IPS DF 4.7 (cell line): ENCODE measurements around the gene KSR2.

Experiments used
- DNase-seq: peaks from one replicate; pipeline ENCODE4 v3.0.0-alpha.2; 2013; ENCODE audit warnings: low spot score; ENCODE audit errors: extremely low read depth

Gene KSR2

DNA sequence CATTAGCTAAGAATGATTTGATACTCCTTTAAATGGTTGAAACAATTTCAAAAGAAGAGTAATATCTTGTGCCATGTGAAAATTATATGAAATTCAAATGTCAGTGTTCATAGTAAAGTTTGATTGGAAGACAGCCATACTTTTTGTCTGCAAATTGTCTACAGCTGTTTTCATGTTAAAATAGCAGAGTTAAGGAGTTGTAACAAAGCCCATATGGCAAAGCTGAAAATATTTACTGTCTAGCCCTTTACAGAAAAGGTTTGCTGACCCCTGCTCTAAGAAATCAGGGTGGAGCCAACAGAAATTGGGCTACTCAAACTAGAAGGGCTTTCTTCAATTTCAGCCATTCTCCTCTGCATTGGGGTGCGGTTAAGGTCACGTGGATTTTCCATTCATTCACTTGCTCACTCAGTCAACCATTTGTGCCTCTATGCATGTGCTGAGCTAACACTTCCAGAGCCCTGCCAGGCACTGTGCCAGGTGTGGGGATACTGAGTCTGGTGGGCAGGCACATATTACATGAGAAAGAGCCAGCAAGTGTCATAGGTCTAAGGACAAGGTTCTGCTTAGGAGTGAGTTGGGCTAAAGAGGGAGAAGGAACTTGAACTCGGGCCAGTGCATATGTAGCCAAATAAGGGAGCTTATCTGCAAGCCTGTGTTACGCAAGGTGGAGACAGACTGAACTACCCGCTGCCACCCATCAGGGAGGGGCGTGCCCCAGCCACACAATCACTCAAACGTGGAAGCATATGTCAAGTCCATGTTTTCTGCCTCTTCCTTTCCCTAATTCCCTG is 467.5 kb downstream of the KSR2 start:
- no peak for DNase-seq

DNA sequence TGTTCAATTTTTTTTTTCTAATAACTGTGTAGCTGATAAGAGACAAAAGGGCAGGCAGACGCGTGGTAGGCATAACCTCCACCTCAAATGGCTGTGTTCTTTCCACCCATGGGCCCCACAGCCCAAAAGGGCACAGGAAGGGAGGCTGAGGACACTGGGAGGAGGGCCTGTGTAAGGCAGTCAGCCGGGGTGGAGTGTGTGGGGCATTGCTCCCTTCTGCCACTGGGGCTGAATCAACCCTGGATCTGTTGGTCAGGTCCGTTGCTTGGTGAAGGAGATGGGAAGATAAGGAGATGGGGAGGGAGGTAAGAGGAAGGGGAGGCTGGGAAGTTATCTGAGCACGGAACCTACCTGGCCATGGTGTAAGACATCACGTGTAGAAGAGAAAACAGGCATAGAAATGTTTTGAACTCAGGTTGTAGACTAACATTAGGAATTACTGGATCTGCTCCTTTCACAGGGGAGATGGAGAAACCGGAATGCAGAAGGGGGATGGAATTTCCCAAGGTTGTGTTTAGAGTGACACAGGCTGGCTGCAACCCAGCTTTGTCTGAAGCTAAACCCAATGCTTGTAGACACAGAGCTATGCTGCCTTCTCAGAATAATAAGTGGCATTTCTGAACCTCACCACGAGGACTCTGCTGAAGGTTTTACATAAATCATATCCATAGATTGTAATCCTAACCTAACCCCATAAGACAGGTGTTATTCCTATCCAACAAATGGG is 468.9 kb downstream of the KSR2 start:
- no peak for DNase-seq

DNA sequence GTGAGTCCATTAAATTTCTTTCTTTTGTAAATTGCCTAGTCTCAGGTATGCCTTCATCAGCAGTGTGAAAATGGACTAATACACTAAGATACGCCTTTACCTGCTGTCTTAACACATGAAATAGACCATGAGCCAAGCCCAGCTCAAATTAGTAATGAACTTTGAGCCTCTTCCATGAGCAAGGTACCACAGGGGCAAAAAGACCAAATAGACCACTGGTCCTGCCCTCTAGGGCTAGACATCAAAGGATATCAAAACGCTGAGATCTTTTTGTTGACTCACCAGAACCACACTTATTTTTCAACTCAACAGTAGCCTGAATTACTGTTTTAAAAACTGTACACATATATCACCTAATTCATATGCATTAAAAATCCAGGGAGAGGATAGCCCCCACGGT is 469.9 kb downstream of the KSR2 start:
- no peak for DNase-seq

DNA sequence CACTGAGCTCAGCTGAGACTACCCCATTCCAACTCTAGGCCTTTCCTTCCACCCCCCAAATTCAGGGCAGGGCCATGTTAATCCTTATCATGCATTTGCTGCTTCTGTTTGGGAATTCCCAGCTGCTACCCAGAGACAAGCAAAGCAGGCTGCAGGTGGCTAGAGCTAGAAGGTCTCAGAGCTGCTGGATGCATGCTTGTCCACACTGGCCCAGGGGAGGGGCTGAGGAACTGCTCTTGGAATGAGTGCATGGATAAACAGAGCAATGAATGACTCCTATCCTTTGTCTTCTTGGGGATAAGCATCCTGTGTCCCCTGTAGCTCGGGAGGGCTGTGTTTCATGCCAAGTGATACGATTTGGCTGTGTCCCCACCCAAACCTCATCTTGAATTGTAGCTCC is 470.5 kb downstream of the KSR2 start:
- DNase-seq: no peak

DNA sequence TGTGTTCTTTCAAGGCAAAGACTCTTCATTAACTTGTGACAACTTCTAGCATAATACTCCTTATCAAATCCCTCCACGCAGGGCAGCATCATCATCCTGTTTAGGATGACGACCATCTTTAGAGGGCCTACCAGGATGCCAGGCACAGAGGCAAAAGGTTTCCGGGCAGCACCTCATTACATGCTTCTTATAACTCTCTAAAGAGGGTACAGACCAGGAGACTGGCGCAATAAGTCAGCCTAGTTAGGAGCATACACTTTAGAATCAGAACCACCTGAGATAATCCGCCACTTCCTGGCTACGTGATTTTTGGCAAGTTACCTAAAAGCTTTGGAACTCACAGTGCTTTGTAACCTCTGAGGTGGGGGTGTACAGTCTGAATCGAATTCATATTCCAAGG is 471.4 kb downstream of the KSR2 start:
- DNase-seq: no peak

DNA sequence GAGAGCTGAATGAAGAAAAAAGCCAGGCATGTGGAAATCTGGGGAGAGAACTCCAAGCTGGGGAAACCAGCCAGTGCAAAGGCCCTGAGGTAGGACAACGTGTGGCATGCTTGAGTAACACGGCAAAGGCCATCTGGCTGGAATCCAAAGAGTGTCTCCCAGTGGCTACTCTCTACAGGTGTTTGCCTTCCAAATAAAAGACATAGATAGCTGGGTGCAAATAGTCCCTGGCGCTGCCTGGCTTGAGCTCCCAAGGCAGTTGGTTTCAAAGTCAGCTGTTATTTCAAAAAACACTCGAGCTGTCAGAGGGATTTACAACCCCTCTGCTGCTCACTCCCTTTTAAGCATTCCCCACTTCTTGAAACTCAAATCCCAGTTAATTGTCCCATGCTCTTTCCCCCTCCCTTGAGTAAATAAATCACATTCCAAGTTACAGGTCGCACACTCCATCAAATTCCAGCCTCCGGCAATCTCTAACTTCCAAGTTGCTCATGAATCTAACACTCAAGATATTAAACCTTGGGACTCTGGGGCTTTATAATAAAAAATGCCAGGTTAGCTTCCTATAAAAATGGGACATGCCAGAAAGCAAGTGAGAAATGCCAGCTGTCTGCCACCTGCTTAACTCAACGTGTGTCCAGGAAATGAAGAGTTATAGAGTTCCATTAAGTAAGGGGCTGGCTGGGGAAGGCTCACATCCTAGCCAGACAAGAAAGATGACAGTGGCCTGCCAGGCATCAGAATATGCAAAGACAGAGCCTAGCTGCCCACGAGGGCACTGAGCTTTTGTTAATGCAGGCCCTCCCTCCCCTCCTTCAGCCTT is 473.7 kb downstream of the KSR2 start:
- DNase-seq: no peak

DNA sequence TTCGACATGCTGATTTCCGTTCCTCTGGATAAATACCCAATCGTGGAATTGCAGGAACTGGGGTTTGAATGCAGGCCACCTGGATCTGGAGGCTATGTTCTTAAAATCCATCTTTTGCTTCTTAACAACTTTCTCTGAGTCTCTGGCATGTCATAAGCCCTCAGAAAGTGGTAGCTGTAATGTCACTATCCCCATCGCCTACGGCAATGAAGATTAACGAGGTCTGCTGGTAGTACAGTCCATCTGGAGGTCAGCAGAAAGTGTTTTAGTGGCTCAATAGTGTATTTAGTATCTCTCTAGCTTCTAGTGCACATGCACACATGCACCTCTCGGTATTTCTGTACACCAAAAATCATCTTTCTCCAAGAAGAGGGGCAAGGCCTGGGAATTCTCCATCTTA is 477.1 kb downstream of the KSR2 start:
- no peak for DNase-seq

DNA sequence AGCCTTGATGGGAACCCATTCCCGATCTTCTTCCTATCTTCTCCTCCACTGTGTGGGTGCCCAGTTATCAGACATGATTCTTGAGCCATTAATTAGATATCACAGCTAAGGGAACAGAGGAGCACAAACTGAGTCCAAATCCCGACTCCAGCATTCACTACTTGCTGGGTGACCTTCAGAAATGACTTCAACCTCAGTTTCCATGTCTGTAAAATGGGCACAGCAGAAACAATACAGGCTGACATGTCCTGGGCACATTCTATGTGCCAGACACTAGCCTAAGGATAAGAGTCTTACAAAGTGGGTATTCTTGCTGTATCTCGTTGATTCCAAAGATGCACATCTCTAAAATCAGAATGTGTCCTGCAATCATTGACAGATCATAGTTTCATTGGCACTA is 478.7 kb downstream of the KSR2 start:
- DNase-seq: no peak

DNA sequence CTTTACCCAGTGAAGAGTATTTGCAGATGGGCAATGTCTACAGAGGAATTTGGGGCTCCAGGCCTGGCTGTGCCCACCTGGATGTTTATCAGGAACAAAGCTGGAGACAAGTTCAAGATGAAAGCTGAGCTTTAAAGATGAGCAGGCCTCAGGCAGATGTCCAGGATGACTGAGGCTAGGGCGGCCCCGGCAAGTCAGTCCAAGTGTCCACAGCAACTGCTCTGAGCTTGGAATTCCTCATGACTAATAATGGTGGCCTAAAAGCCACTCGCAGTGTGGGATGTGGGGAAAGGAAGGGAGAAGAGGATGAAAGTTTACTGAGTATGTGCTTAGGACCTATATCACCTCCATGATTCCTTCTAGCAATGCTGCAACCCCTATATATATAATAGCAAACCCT is 479.1 kb downstream of the KSR2 start:
- DNase-seq: no peak

DNA sequence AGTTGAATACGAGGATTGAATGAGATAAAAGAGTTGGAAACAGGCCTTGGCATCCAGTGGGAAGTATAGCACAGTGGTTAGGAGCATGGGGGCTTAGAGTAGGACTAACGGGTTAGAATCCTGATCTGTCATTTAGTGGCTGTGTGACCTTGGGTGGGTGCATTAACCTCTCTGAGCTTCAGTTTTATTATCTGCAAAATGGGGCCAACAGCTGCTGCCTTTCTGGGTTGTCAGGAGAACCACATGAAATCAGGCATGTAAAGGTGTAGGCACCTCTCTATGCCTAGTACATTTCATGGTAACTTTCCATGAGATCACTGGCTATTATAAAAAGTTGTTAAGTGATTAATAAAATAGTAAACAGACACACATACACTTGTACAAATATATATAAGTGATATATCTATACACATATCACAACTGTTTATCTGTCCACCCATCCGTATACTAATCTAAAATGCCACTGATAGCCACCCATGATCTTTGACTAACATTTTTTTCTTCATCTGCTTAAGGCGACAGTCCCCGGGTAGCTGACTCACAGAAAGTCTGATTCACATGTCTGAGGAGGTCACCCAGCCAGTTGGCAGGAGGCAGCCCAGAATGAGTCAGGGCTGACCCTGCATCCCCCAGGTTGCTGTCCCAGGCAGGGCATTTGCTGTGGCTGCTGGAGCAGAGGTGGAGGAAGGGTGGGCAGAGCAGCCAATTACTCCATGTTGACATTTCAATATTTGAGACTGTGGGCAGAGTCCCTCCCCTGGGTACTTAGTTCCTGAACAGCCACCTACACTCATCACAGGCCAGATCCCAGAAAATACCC is 481.7 kb downstream of the KSR2 start:
- DNase-seq: no peak

DNA sequence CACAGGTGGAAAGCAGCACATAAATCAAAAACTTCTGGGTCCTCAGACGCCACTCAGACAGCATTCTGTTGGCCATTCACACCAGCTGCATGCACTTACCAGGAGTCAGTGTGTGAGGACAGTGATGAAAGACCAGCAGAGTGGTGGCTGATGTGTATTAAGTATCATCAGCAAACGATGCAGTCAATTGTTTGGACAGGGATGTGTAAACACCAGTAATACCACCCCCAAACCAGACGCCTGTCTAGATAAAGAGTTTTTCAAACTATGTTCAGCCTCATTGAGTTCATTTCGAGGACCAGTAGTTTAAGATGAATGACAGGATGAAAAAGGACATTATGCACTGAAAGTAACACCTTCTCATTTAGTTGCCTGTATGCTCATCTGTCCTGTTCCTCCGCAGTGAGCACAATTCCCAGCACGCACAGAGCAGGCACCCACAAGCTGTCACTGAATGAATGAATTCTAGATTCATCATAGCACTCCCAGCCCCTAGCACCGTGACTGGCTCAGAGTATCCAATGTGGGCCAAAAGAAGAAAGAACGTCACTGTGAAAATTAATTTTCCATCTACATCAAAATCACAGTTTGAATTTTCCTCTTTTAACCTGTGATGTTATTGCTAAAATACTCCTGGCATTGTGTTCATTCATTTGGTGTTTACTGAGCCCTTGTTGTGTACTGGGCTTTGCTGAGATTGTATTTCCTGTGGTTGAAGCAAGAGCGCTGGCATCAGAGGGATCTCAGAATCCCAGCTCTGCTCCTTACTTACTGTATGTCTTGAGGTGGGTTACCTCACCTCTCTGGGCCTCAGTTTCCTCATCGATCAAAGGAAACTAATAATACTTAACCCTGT is 482.6 kb downstream of the KSR2 start:
- DNase-seq: no peak

DNA sequence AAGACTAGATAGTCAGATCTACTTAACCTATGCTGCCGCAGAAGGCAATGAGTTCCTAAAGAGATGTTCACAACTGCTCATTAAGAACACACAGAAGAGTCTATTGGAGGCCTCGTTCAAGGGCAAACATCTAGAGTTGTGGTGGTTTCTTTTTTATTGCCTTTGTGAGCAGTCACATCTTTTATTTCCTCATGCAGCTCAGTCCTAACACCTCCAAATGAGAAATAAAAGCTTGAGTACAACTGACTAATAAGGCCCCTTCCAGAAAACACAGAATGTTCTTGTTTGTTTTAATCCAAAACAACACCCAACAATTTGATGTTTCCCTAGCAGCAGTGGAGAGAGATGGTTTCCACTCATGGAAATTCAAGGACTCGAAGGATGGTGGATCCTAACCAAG is 483.9 kb downstream of the KSR2 start:
- DNase-seq: no peak

DNA sequence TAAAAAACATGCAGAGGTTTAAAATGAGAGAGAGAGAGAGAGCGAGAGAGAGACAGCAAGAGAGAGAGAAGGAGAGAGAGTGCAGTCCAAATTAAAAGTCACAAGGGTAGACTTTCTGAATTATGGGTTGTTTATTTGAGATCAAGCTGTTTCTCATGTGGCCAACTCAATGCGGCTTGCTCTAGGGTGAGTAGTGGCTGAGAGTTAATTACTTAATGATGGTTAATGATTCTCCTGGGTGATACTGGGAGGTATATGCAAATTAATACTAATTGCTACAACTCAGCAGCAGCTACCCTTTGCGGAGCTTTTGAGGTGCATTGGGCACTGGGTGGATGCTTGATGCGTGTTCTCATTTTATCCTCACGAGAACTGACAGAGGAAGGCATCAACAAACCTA is 485.3 kb downstream of the KSR2 start:
- DNase-seq: no peak

DNA sequence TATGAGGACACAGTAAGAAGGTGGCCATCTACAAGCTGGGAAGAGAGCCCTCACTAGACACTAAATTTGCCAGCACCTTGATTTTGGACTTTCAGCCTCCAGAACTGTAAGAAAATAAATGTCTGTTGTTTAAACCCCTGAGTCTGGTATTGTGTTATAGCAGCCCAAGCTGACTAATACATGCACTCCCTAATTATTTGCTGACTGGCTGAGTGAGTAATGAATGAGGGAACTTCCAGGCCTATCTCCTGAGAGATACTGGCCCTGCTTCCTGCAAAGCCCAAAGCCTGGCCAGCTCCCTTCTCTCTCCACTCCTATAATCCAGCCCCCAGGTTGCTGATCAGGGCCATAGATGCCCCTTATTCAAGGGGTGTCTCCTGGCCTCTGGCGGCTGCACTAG is 487.3 kb downstream of the KSR2 start:
- DNase-seq: no peak

DNA sequence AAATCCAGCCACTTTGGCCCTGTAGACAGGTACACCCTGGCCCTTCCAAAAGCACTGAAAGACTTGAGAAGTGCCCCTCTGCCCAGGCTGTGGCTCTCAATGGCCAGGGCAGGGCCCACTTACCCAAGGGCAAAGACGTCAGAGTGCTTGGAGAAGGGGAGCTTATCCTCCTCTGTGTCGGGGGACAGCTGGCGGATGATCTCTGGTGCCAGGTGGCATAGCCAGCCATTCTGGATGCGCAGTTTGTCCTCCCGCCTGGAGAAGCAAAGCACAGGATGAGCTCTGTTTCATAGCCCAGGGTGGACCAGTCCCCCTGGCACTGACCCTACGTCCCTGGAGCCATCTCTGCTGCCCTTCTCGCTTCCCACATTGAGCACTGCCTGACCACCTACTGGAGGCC is 492.4 kb downstream of the KSR2 start:
- no peak for DNase-seq

DNA sequence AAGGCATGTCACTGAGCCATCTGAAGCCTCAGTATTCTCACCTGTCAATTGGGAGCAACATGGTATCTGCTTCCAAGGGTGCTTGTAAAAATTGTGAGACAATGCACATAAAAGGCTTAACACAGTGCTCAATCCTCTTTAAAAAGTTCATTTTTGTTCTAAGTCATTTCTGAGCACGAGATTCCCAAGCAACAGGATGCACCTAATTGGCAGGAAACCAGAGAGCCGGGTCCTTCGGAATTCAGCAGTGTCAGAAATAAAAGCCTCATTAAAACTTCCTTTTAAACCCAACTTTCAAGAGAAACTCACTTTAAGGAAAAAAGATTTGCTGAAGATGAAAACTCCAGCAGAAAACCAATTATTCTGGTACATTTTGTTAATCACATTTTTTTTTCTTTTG is 494.9 kb downstream of the KSR2 start:
- DNase-seq: no peak

DNA sequence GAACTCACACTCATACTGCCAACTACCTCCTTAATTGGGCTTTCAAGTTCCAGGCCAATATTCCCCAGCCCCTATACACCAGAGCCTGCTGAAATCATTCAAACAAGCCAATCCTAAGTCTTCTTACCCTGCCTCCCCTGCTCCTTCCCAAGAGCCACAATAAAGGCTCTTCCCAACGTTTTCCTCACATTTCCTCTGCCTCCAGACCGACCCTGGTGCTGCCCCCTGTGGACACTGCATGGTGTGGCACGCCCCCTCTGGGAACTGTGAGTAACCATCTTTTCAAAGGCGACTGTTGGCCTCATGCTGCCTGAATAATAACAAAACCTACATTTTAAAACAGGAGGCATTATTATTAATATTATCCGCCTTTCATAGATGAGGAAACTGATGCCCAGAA is 495.8 kb downstream of the KSR2 start:
- peak; percentile 46 for DNase-seq

DNA sequence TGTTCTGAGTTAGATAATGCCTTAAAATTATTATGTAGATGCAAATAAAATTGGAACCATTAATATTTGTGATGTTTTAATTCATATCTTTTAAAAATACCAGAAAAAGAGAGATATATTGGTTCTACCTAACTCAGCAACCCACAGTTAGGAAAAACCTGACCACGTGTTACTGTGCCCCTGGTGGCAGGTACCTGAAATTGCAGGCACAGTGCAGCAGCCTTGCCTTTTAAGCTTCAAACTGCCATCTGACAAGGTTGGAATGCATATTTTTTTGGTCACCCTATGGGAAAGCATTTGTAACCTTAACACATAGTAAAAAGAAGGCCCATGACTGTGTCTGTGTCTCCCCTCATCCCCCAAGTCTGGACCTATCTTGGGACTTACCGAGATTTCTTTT is 498.0 kb downstream of the KSR2 start:
- no peak for DNase-seq

DNA sequence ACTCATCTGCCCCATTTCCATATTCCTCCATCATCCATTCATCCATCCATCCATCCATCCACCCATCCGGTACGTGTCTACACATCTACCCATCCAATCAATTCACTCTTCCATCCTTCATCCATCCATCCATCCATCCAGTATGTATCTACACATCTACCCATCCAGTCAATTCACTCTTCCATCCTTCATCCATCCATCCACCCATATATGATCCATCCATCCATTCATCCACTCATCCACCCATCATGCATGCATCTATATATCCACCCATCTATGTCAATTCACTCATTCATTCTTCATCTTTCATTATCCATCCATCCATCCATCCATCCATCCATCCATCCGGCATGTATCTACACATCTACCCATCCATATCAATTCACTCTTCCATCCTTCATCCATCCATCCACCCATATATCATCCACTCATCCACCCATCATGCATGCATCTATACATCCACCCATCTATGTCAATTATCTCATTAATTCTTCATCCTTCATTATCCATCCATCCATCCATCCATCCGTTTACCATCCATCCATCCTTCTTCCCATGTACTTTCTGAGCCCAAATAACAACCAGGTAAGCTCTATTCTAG is 498.8 kb downstream of the KSR2 start:
- DNase-seq: no peak

DNA sequence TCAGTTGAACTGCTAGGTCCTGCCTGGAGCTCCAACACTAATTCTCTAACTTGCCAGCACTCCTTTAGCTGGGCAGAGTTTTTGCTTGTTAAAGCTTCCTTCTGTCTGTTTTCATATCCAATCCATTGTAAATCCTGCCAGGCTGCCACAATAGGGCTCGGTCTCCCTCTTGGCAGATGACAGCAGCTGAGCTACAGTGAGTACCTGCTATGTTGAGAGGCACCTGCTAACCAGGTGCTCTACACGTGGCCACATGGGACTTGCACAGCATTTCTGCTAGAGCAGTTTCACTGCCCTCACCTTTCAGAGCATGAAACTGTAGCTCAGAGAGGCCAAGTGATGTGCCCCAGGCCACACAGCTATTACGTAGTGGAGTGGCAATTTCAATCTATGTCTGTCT is 500.8 kb downstream of the KSR2 start:
- no peak for DNase-seq
